ENCODE measurements around the gene BASP1.

GRCh38 chr5:17192191-17192590 is 25.2 kb upstream of the BASP1 start:
- TF ChIP-seq POLR2A (IDR thresholded peaks at IDR 0.05) (no peak), CTCF (IDR thresholded peaks at IDR 0.05) (no peak)
